Liver (tissue), 9 donors: ENCODE results near the gene CBR3. TPM values are rescaled to one million over a fixed set of nuclear protein-coding genes. Genes with fewer than 3 reads are reported as not detected.

Experiments used
- DNase-seq: peaks from one replicate; pipeline ENCODE4 v3.0.0-alpha.2; 2017; ENCODE audit warnings: low spot score
- H3K27ac ChIP-seq, 2 donors: one replicate each; pipeline ENCODE4 v1.7.0; 2013; ENCODE audit warnings: inconsistent platforms in 2 of 2, low read length in 2 of 2, control low read depth in 1 of 2, low read depth in 1 of 2, mild to moderate bottlenecking in 1 of 2
- H3K27me3 ChIP-seq, 4 donors: one replicate each; pipeline versions ENCODE4 v1.6.1 to v1.7.0; 2013; ENCODE audit warnings: low read length in 3 of 4, inconsistent platforms in 1 of 4, mild to moderate bottlenecking in 1 of 4, moderate library complexity in 1 of 4; ENCODE audit not compliant: control insufficient read depth in 4 of 4, insufficient read depth in 4 of 4
- H3K36me3 ChIP-seq, 4 donors: one replicate each; pipeline versions ENCODE4 v1.6.1 to v1.7.0; 2013; ENCODE audit warnings: low read length in 3 of 4, mild to moderate bottlenecking in 3 of 4, low read depth in 1 of 4, moderate library complexity in 1 of 4; ENCODE audit not compliant: control insufficient read depth in 4 of 4, insufficient read depth in 3 of 4
- H3K4me1 ChIP-seq, 4 donors: one replicate each; pipeline versions ENCODE4 v1.6.1 to v1.7.0; 2013; ENCODE audit warnings: low read length in 3 of 4, mild to moderate bottlenecking in 3 of 4, moderate library complexity in 1 of 4; ENCODE audit not compliant: control insufficient read depth in 4 of 4, insufficient read depth in 4 of 4
- H3K4me3 ChIP-seq, 3 donors: one replicate each; pipeline versions ENCODE4 v1.6.1 to v1.7.0; 2013; ENCODE audit warnings: low read length in 3 of 3, control low read depth in 1 of 3, low read depth in 1 of 3, mild to moderate bottlenecking in 1 of 3
- H3K9ac ChIP-seq, 2 donors: one replicate each; pipeline ENCODE4 v1.7.0; 2013; ENCODE audit warnings: low read length in 2 of 2, mild to moderate bottlenecking in 2 of 2, moderate library complexity in 2 of 2, control low read depth in 1 of 2, low read depth in 1 of 2
- H3K9me3 ChIP-seq, 4 donors: one replicate each; pipeline versions ENCODE4 v1.6.1 to v1.7.0; 2013; ENCODE audit warnings: low read length in 3 of 4; ENCODE audit not compliant: control insufficient read depth in 4 of 4
- EGR1 ChIP-seq, 2 donors: IDR thresholded peaks; 2 replicates each; pipeline ENCODE4 v1.6.1; 2016 to 2018; ENCODE audit warnings: antibody characterized with exemption in 2 of 2, low read depth in 2 of 2
- FOXA1 ChIP-seq: IDR thresholded peaks from 2 replicates; pipeline ENCODE4 v1.6.1; 2016; ENCODE audit warnings: antibody characterized with exemption
- FOXA2 ChIP-seq: IDR thresholded peaks from 2 replicates; pipeline ENCODE4 v1.6.1; 2016; ENCODE audit warnings: antibody characterized with exemption
- GABPA ChIP-seq, 2 donors: IDR thresholded peaks in 1 of 2; conservative IDR thresholded peaks in 1 of 2; 2 replicates each; pipeline ENCODE4 v1.6.1; 2016; ENCODE audit warnings: antibody characterized with exemption in 2 of 2, mild to moderate bottlenecking in 1 of 2, moderate library complexity in 1 of 2
- HNF4A ChIP-seq, 2 donors: conservative IDR thresholded peaks; 2 replicates each; pipeline ENCODE4 v1.6.1; 2016; ENCODE audit warnings: antibody characterized with exemption in 2 of 2, mild to moderate bottlenecking in 2 of 2
- HNF4G ChIP-seq: IDR thresholded peaks from 2 replicates; pipeline ENCODE4 v1.6.1; 2016; ENCODE audit warnings: antibody characterized with exemption
- JUND ChIP-seq, 2 donors: IDR thresholded peaks; 2 replicates each; pipeline ENCODE4 v1.6.1; 2016; ENCODE audit warnings: antibody characterized with exemption in 2 of 2
- NR2F2 ChIP-seq: IDR thresholded peaks from 2 replicates; pipeline ENCODE4 v1.6.1; 2016; ENCODE audit warnings: antibody characterized with exemption
- RAD21 ChIP-seq, 2 donors: IDR thresholded peaks; 2 replicates each; pipeline ENCODE4 v1.6.1; 2016; ENCODE audit warnings: antibody characterized with exemption in 2 of 2, mild to moderate bottlenecking in 2 of 2
- REST ChIP-seq: IDR thresholded peaks from 2 replicates; pipeline ENCODE4 v1.6.1; 2016; ENCODE audit warnings: antibody characterized with exemption, mild to moderate bottlenecking
- RXRA ChIP-seq, 2 donors: IDR thresholded peaks; 2 replicates each; pipeline ENCODE4 v1.6.1; 2017 to 2018; ENCODE audit warnings: antibody characterized with exemption in 2 of 2, mild to moderate bottlenecking in 1 of 2
- SP1 ChIP-seq: IDR thresholded peaks from 2 replicates; pipeline ENCODE4 v1.6.1; 2018; ENCODE audit warnings: antibody characterized with exemption, mild to moderate bottlenecking
- TAF1 ChIP-seq: conservative IDR thresholded peaks from 2 replicates; pipeline ENCODE4 v1.6.1; 2016; ENCODE audit warnings: antibody characterized with exemption, mild to moderate bottlenecking
- YY1 ChIP-seq: IDR thresholded peaks from 2 replicates; pipeline ENCODE4 v1.6.1; 2016; ENCODE audit warnings: antibody characterized with exemption, mild to moderate bottlenecking
- ZBTB33 ChIP-seq: IDR thresholded peaks from 2 replicates; pipeline ENCODE4 v1.6.1; 2016; ENCODE audit warnings: antibody characterized with exemption
- WGBS: extraction: QIAGEN DNeasy Blood & Tissue Kit; methylation state at CpG from one replicate; pipeline ENCODE4 v1.1.7; 2013; 5-methylcytosine and 5-hydroxymethylcytosine counted together
- polyA plus RNA-seq, 2 donors: library from polyadenylated mRNA; stranded (reverse) in 1 of 2; unstranded in 1 of 2; fragments of 200-250 nt in 1 of 2; fragments of >200 nt in 1 of 2; fragmentation: Nextera tagmentation in 1 of 2; extraction: Ambion mirVana in 1 of 2; gene quantifications; one replicate each; pipeline versions ENCODE4 v1.2.1 to v1.2.3, GENCODE V29; 2013 to 2015
- total RNA-seq, 2 donors: library from RNA; depleted of rRNA; stranded (reverse); fragments of >200 nt; gene quantifications; one replicate each; pipeline ENCODE4 v1.2.3, GENCODE V29; 2014
- TF ChIP-seq, protein P1 (sequence below): fragments of 150-350 bp; IDR thresholded peaks from 2 replicates; pipeline ENCODE4 v1.5.1; 2017; ENCODE audit warnings: improper control_type of control experiment, low read depth, low read length; ENCODE audit not compliant: missing input control
- TF ChIP-seq, protein P2 (sequence below): IDR thresholded peaks from 2 replicates; pipeline ENCODE4 v1.6.1; 2016; ENCODE audit warnings: antibody characterized with exemption
- TF ChIP-seq, protein P3 (sequence below): IDR thresholded peaks from 2 replicates; pipeline ENCODE4 v1.6.1; 2016; ENCODE audit warnings: antibody characterized with exemption
- donor health status: healthy.
- donor health status: healthy.
- donor health status: healthy.
- donor health status: healthy.
- donor health status: healthy.

CBR3 gene
- total and polyA plus RNA-seq, 4 donors: 0.31 to 0.70 (median 0.47) TPM

GRCh38 chr21:36163750-36164741, 29.2 kb downstream of the CBR3 start:
- H3K4me1 ChIP-seq: peaks cover 4 to 23% (median 8%) of the 10 kb centered on the region in 4 donors
- no peaks in the 10 kb centered on the region for H3K27me3 ChIP-seq
- no peaks in the 10 kb centered on the region for H3K9me3 ChIP-seq
- no peak overlapping the region for H3K4me3 ChIP-seq
- DNase-seq: no peak
- peak; percentile 57 for TF ChIP-seq ZBTB33
- TF ChIP-seq FOXA2: peak; percentile 46
- TF ChIP-seq HNF4G: no peak
- TF ChIP-seq REST: peak; percentile 40
- peak in 1 of 2 donors; percentile 30 for TF ChIP-seq JUND (IDR thresholded peaks at IDR 0.05)
- TF ChIP-seq, protein P1, sequence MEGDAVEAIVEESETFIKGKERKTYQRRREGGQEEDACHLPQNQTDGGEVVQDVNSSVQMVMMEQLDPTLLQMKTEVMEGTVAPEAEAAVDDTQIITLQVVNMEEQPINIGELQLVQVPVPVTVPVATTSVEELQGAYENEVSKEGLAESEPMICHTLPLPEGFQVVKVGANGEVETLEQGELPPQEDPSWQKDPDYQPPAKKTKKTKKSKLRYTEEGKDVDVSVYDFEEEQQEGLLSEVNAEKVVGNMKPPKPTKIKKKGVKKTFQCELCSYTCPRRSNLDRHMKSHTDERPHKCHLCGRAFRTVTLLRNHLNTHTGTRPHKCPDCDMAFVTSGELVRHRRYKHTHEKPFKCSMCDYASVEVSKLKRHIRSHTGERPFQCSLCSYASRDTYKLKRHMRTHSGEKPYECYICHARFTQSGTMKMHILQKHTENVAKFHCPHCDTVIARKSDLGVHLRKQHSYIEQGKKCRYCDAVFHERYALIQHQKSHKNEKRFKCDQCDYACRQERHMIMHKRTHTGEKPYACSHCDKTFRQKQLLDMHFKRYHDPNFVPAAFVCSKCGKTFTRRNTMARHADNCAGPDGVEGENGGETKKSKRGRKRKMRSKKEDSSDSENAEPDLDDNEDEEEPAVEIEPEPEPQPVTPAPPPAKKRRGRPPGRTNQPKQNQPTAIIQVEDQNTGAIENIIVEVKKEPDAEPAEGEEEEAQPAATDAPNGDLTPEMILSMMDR: no peak
- TF ChIP-seq, protein P2, sequence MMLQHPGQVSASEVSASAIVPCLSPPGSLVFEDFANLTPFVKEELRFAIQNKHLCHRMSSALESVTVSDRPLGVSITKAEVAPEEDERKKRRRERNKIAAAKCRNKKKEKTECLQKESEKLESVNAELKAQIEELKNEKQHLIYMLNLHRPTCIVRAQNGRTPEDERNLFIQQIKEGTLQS: no peak
- peak; percentile 22 to 66 for TF ChIP-seq HNF4A (conservative IDR thresholded peaks at IDR 0.05)
- TF ChIP-seq, protein P3, sequence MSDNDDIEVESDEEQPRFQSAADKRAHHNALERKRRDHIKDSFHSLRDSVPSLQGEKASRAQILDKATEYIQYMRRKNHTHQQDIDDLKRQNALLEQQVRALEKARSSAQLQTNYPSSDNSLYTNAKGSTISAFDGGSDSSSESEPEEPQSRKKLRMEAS: peak; percentile 83
- TF ChIP-seq GABPA (IDR thresholded peaks at IDR 0.05 in 1 of 2, conservative IDR thresholded peaks at IDR 0.05 in 1 of 2): no peak
- TF ChIP-seq RXRA (IDR thresholded peaks at IDR 0.05): peak; percentile 36 to 74
- no peak for TF ChIP-seq NR2F2
- TF ChIP-seq TAF1: no peak
- TF ChIP-seq FOXA1: peak; percentile 31
- TF ChIP-seq RAD21 (IDR thresholded peaks at IDR 0.05): peak; percentile 30 to 39
- no peak for TF ChIP-seq EGR1 (IDR thresholded peaks at IDR 0.05; ENCODE audit: low read depth in 2 of 2)
- TF ChIP-seq SP1: peak; percentile 49
- no peak for TF ChIP-seq YY1
- no peak overlapping the region for H3K27ac ChIP-seq
- no peaks in the 10 kb centered on the region for H3K36me3 ChIP-seq
- 45% methylated on average over 10 of the region's 10 CpGs for WGBS
- H3K9ac ChIP-seq: no peak overlapping the region
